NCI-H1417 (cell line): Measurements from ENCODE around the gene UPK1B.
"Not testable (repeated sequence)": the region's sequence is repeated elsewhere in the genome, so short reads cannot be mapped to it uniquely, and the experiment has no call there.

Experiments used
- DNase-seq, 3 experiments: peaks; one replicate each; lab custom pipeline; 2025; lab: John Stamatoyannopoulos, UW

UPK1B gene

DNA sequence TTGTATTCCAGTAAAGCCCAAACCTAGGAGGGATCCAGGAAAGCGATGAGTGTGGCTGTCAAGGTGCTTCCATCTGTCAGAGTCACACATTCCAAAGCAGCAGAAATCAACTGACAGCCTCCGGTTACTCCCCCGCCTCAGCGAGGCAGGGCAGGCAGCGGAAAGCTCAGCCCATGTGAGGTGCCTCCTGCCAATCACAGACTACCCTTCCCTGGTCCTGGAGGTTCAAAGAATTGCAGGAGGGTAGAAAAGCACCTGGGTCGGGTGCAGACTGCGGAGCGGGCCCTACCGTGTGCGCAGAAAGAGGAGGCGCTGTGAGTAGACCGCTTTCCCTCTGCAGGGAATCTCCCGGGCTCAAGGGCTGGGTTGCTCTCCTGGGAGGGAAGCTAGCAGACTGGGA lies at the start of gene UPK1B:
Gene UPK1B, plus strand, starts transcription at position 274 of the 400 bp plus-strand sequence. CDS start 13,144 bp downstream, outside the sequence.
- DNase-seq, result no peak

DNA sequence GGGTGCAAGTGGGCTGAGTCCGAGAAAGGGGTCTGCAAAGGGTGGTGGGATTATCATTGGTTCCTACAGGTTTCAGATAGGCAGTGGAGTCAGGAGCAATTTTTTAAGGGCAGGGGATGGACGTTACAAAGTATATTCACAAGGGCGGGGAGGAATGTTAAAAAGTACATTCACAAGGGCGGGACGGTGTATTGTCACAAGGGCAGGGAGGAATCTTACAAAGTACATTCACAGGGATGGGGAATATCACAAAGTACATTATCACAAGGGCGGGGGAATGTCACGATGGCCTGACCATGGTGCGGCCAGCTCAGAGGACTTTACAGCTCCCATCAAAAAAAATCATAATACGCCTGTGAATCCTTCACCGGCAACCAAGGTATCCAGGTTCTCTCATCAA lies 48.1 kb upstream of the UPK1B start:
- no peak for DNase-seq

DNA sequence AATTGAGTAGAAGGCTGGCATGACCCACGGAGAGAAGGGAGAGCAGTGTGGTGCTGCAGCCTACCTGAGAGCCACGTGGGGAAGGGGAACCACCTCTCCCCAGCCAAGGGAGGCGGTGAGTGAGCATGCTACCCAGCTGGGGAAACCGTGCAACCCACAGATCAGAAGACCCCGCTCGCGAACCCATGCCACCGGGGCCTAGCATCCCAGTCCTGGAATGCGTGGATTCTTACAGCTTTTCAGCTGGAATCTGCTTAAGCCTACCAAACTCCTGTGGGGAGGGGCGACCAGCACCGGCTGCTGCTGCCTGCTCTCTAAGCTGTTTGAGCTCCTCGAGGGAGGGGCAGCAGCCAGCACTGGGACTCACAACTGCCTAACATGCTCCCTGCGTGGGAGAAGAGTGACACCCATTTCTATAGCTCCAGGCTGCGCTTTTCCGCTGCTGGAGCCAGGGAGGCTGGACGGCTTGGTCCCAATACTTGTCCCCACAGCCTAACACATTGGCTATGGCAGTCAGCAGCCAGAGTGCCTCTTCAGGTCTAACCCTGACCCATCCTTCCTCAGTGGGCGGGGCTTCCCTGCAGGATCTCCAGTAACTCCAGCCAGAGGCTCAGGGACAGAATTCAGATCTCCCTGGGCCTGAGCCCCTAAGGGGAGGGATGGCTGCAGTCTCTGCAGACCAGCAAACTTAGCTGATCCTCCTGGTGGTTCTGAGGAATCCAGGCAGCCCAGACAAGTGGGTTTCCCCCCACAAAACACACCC lies 47.5 kb upstream of the UPK1B start:
- no peak for DNase-seq

GRCh38 chr3:119130291-119130690 lies 43.1 kb upstream of the UPK1B start:
- DNase-seq, result not testable (repeated sequence)

DNA sequence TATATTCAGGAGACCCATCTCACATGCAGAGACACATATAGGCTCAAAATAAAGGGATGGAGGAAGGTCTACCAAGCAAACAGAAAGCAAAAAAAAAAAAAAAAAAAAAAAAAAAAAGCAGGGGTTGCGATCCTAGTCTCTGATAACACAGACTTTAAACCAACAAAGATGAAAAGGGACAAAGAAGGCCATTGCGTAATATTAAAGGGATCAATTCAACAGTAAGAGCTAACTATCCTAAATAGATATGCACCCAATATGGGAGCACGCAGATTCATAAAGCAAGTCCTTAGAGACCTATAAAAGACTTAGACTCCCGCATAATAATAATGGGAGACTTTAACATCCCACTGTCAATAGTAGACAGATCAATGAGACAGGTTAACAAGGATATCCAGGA lies 41.1 kb upstream of the UPK1B start:
- not testable (repeated sequence) for DNase-seq

GRCh38 chr3:119139360-119139759 lies 34.0 kb upstream of the UPK1B start:
- not testable (repeated sequence) for DNase-seq

GRCh38 chr3:119140466-119140865 lies 32.9 kb upstream of the UPK1B start:
- DNase-seq, result no peak

DNA sequence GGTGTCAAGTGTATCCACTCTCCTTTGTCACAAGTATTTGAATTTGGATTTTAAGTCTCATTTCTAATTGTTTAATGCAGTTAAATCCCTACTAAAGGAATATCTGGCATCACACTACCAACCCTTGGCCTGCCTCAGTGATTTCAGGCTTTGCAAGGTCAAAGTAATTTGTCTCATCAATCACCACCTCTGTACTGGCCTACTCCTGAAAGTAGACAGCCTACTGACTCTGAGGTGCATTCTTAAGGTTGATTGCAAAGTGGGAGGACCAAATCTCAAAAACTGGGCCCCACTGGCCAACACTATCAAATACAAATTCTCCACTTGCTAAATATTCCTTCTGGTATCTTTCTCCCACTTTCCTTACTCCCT lies 28.3 kb upstream of the UPK1B start:
- no peak for DNase-seq

GRCh38 chr3:119145500-119146167 lies 27.8 kb upstream of the UPK1B start, which contains the start of gene TEX55:
TSS of gene TEX55 (plus strand) at chr3:119146165. CDS start at chr3:119146190, 25 bp downstream.
- DNase-seq, result peak; percentile 30 to 91 (median 85)

GRCh38 chr3:119146578-119147375 lies 26.6 kb upstream of the UPK1B start:
- DNase-seq, result no peak

- no peak for DNase-seq
These were observed 25.9 kb upstream of the UPK1B start for GRCh38 chr3:119147494-119147893.

DNA sequence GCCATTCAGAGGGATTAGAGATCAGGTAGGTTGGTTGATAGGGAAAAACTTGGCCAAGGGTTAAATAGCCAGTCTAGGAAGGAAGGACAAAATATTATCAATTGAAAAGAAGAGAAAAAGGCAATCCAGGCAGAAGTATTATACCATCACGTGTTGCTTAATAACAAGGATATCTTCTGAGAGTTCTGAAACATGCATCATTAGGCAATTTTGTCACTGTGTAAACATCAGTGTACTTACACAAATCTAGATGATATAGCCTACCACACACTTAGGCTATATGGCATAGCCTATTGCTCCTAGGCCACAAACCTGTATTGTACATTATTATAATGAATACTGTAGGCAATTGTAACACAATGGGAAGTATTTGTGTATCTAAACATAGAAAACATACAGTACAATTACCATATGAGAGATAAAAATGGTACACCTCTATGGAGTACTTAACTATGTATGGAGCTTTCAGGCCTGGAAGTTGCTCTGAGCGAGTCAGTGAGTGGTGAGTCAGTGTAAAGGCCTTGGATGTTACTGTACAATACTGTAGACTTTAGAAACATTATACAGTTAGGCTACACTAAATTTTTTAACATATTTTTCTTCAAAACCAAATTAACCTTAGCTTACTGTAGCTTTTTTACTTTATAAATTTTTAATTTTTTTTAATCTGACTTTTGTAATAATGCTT lies 24.8 kb upstream of the UPK1B start:
- DNase-seq, result peak in 1 of 3 experiments; percentile 23

- DNase-seq, result no peak
These were observed 23.9 kb upstream of the UPK1B start for GRCh38 chr3:119149484-119149883.

- no peak for DNase-seq
These were observed 16.5 kb upstream of the UPK1B start for GRCh38 chr3:119156868-119157267.

DNA sequence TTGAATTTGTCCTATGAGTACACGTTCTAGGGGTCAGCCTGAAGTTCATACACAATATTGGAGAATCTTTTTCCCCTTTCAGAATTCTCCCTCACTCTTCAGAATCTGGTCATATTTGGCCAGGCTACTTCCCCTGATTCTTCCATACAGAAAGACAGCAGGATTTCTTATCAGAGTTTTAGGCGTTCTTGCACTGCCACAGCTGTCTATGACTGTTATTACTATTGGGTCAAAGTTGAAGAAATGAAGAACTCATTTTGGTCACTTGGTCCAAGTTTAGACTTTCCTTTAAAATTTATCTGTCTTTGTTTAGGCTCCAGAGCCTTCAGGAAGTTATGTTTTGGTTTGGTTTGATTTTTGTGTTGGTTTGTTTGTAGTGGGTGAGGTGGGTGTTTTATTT lies 15.4 kb upstream of the UPK1B start:
- no peak for DNase-seq

DNA sequence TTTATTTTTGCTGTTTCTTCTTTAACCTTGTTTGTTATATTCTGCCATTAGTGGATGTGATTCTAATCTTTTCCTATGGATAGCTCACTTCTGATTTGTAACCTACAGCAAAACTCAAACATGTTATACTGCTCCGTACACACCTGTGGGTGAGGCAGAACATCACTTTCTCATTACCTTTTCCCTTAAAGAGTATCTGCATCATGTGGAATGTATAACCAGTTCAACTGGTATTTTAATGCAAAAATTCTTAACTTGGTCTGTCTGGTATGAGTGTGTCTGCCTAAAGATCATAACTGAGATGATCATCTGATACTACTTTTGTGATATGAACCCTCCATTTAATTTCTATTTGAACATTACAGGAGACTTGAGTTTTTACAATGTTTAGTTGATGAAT lies 13.0 kb upstream of the UPK1B start:
- DNase-seq, result no peak

DNA sequence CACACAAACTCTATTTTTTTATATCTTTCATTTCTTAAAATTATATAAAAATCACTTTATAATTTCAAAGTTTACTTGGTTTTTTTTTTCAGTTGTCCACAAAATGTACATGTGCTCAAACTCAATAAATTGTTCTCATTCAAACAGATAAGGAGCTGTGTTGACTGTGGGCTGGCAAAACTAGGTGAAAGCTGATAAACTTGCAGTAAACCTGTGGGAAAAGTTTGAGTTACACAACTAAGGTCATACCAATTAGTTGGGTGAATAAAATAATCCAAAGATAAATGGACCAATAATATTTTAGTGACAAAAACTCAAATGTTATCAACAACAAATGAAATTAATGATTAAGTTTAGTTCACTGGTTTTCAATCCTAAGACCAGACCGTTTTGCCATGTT lies 12.6 kb upstream of the UPK1B start:
- DNase-seq, result no peak

DNA sequence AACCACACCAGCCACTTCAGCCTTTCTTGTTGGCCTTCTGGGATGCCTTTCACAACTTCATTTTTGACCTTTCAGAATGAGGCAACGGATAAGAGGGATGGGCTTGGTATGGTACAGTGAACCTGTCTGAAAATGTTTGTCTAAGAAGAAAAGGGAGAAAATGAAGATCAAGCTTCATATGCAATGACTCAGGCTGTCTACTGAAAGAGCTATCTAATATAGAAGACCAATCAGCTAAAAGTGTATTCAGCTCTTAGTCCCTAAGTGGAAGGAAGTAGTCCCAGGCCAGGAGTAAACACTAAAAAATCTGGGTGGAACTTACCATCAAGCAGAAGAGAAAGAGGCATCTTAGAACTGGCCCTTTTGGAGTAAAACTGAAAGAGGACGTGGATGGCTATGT lies 12.2 kb upstream of the UPK1B start:
- DNase-seq, result no peak

GRCh38 chr3:119164745-119165144 lies 8.7 kb upstream of the UPK1B start:
- not testable (repeated sequence) for DNase-seq

DNA sequence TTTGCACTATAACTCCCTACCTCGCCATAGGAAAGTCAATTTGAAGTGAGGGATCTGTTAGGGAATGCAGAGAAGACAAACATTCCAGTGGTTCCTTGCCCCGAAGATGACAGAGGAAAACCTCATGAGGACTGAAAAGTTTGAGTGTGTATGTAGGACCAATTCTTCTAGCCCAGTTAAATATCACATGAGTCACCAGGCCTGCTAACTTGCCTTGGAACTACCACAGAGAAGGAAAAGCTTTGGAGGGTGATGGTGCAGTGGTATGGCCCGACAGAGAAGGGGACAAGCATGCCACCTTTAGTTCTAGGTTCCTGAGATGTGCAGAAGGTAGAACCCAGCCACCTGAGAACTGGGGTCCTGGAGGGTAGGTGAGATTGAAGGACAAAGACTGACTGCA lies 2.6 kb upstream of the UPK1B start:
- DNase-seq, result no peak

- no peak for DNase-seq
These were observed 2.7 kb downstream of the UPK1B start for GRCh38 chr3:119175872-119176756.
